Activated T-helper 17 cell treated with anti-CD3 and anti-CD28 coated beads, Interleukin-2, amount 50 U/mL, for 72 hours (primary cell): ENCODE results near the gene CRHR2. TPM values are rescaled to one million over a fixed set of nuclear protein-coding genes. Genes with fewer than 3 reads are reported as not detected.

Source experiments
- ATAC-seq: fragments of 150-1000 bp; cut with Tn5 transposase; replicated peaks from 2 replicates; pipeline ENCODE4 v1.10.0; 2021; ENCODE audit warnings: mild to moderate bottlenecking, moderate library complexity
- H3K27ac Mint-ChIP-seq: one replicate; pipeline ENCODE4 v1.8.0; 2022; ENCODE audit warnings: mixed read lengths
- H3K27me3 Mint-ChIP-seq: one replicate; pipeline ENCODE4 v1.8.0; 2022; ENCODE audit warnings: mixed read lengths
- H3K36me3 Mint-ChIP-seq: one replicate; pipeline ENCODE4 v1.8.0; 2022; ENCODE audit warnings: low read depth, mild to moderate bottlenecking, mixed read lengths
- H3K4me1 Mint-ChIP-seq: one replicate; pipeline ENCODE4 v1.8.0; 2022; ENCODE audit warnings: mixed read lengths
- H3K4me3 Mint-ChIP-seq: one replicate; pipeline ENCODE4 v1.8.0; 2022; ENCODE audit warnings: mild to moderate bottlenecking, mixed read lengths
- H3K9me3 Mint-ChIP-seq: one replicate; pipeline ENCODE4 v1.8.0; 2022; ENCODE audit warnings: mixed read lengths
- total RNA-seq, 2 donors: library from RNA; stranded (reverse); gene quantifications; one replicate each; pipeline ENCODE4 v1.2.3, GENCODE V29; 2022

The CRHR2 gene
- total RNA-seq, 2 donors from 2014 or later = not detected

DNA sequence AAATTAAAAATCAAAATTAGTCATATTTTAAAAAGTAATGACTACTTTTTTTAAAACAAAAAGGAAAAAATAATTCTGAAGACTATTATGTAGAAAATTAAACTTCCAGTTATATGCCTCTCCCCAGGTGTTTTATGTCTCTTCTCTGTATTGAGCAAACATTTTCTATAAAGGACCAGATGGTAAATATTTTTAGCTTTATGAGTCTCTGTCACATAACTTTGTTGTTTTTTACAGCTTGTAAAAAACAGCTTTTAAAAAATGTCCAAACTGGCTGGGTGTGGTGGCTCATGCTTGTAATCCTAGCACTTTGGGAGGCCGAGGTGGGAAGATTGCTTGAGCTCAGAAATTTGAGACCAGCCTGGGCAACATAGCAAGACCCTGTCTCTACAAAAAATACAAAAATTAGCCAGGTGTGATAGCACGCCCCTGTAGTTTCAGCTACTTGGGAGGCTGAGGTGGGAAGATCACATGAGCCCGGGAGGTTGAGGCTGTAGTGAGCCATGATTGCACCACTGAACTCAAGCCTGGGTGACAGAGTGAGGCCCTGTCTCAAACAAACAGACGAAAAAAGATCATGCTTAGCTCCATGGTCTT lies 64.1 kb downstream of the CRHR2 start:
- no peaks in the 10 kb centered on the region for H3K27me3 Mint-ChIP-seq
- H3K36me3 Mint-ChIP-seq = peaks cover 100% of the 10 kb centered on the region
- H3K27ac Mint-ChIP-seq = no peak overlapping the region
- H3K4me1 Mint-ChIP-seq = peaks cover 16% of the 10 kb centered on the region
- H3K4me3 Mint-ChIP-seq = no peak overlapping the region
- no peak for ATAC-seq
- no peaks in the 10 kb centered on the region for H3K9me3 Mint-ChIP-seq

DNA sequence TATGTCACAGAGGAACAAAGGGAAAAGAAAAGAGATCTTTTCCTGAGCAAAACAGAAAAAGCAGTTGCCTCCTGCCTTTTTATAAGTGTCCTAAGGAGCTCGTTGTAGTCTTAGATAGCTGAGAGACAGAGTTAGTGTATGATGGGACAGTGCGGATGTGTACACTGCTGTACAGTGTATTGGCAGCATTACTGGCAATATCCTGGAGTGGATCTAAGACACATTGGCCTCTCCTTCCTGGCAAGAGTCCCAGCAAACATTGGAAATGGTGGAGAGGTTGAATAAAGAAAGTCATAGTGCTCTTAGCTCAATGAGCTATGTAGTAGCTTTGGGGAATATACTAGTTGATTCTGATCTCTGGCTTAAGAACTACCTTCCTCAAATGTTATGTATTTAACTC lies 64.9 kb downstream of the CRHR2 start:
- H3K36me3 Mint-ChIP-seq = peaks cover 100% of the 10 kb centered on the region
- no peak overlapping the region for H3K27ac Mint-ChIP-seq
- H3K27me3 Mint-ChIP-seq = no peaks in the 10 kb centered on the region
- ATAC-seq = no peak
- no peak overlapping the region for H3K4me3 Mint-ChIP-seq
- peaks cover 24% of the 10 kb centered on the region for H3K4me1 Mint-ChIP-seq
- no peaks in the 10 kb centered on the region for H3K9me3 Mint-ChIP-seq

GRCh38 chr7:30616318-30616717 lies 65.9 kb downstream of the CRHR2 start:
- Mint-ChIP-seq H3K9me3 (no peaks in the 10 kb centered on the region), H3K27me3 (no peaks in the 10 kb centered on the region), H3K4me3 (no peak overlapping the region), H3K27ac (no peak overlapping the region), H3K36me3 (peaks cover 100% of the 10 kb centered on the region), H3K4me1 (peaks cover 28% of the 10 kb centered on the region)
- ATAC-seq = no peak

DNA sequence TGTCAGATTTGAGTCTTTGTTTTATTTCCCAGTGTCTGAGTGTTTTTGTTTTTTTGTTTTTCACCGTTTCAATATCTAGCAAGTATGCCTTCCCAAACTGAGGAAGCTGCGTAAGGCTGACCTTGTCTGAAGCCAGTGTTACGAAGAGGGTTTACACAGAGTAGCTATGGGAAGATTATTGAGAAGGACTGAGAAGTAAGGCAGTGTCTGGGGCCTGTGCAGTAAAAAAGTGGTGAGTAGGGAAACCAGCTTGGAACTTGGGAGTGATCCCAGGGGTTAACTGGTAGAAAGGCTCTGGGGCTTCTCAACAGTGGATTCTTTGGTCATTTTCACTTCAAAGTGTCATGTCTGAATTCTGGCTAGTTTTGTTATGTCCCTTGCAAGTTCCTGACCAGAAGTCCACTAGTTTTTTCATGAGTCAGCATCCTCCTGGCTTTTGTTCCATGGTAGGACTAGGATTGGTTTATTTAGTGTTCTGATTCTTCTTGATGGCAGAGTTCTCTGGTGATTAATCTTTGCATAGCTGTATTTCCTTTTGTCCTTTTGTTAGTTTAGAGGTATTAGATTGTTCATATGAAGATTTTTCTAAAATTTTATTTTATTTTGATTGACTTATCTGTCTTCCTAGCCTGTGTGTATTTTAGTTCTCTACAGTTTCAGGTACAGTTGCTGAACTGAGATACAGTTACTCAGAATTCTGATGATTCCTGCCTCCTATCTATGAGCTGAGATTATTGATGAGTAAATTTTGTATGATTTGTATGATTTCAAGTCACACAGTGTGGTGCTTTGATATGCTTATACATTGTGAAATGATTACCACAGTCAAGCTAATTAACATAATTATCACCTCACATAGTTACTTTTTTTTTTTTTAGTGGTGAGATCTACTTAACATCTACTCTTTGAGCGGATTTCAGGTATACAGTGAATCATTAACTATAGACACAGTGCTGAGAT lies 68.6 kb downstream of the CRHR2 start:
- Mint-ChIP-seq H3K36me3 (peaks cover 100% of the 10 kb centered on the region), H3K4me3 (peak overlapping the region; percentile 48), H3K4me1 (peaks cover 42% of the 10 kb centered on the region), H3K27ac (peak overlapping the region; percentile 90), H3K27me3 (no peaks in the 10 kb centered on the region), H3K9me3 (no peaks in the 10 kb centered on the region)
- peak; percentile 51 for ATAC-seq

DNA sequence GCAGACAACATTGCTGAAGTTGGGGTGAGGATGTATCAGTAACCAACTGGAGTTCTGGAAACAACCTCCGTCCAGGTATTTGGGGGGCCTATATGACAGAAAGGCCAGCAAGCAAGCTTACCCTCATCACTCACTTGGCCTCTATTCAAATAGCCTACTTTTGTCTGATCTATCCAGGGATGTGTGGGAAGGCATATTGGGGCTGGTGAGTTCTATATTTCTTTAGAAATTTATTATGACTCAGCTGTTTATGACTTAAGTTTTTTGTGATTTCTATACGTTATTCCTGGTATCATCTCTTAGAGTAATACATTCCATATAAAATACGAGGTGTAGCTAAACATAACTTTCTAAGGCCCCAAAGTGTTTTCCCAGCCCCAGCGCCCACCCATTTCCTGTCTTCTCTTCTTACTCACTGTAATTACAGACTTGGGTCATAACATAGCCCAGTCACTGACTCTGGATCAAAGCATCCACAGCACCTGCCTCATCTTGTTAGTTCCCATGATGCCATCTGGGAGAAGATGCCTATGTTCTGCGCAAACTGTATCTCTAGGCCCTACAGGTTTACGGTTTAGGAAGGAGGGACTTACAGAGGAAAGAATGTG lies 69.5 kb downstream of the CRHR2 start:
- ATAC-seq = peak; percentile 85
- peak overlapping the region; percentile 90 for H3K27ac Mint-ChIP-seq
- no peaks in the 10 kb centered on the region for H3K9me3 Mint-ChIP-seq
- H3K36me3 Mint-ChIP-seq = peaks cover 100% of the 10 kb centered on the region
- peak overlapping the region; percentile 48 for H3K4me3 Mint-ChIP-seq
- H3K27me3 Mint-ChIP-seq = no peaks in the 10 kb centered on the region
- peaks cover 42% of the 10 kb centered on the region for H3K4me1 Mint-ChIP-seq

DNA sequence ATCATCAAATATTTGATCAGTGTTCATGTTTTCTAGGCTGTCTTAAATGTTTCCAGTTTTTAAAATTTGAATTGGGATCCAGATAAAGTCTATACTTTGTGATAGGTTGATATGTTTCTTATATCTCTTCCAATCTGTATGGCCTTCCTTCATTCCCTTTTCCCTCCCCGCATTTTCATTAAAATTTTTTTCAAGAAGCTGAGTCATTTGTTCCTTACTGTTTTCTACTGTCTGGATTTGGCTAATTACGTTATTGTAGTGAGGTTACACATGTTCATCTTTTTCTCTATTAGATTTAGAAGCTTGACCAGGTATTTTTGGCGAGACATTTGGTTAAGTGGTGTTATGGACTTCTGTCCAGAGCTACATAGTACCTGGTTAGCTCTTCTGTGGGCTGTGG lies 76.4 kb downstream of the CRHR2 start:
- Mint-ChIP-seq H3K4me1 (peaks cover 19% of the 10 kb centered on the region), H3K27ac (no peak overlapping the region), H3K4me3 (no peak overlapping the region), H3K9me3 (no peaks in the 10 kb centered on the region), H3K27me3 (no peaks in the 10 kb centered on the region), H3K36me3 (peaks cover 100% of the 10 kb centered on the region)
- no peak for ATAC-seq

- Mint-ChIP-seq H3K36me3 (peaks cover 100% of the 10 kb centered on the region), H3K9me3 (no peaks in the 10 kb centered on the region), H3K27me3 (no peaks in the 10 kb centered on the region), H3K27ac (peak overlapping the region; percentile 67), H3K4me1 (peaks cover 14% of the 10 kb centered on the region), H3K4me3 (peak overlapping the region; percentile 0)
- no peak for ATAC-seq
Observed at GRCh38 chr7:30604901-30605300, 77.4 kb downstream of the CRHR2 start.

Other genes starting within 250 kb of the CRHR2 start
- 10 to 100 TPM; 11.4 to 14.5 TPM for gene NOD1, start 203.7 kb downstream of the CRHR2 start, total RNA-seq
- 10 to 100 TPM; 35.5 to 68.3 TPM for gene GGCT, start 177.6 kb downstream of the CRHR2 start, total RNA-seq
- 100 to 1,000 TPM; 152 to 222 TPM for gene GARS1, start 87.6 kb downstream of the CRHR2 start, total RNA-seq
- under 1 TPM in 1 of 2 donors, not detected in 1; 0.21 TPM for gene INMT, start 69.7 kb upstream of the CRHR2 start, total RNA-seq
- 1 to 10 TPM in 1 of 2 donors, under 1 TPM in 1; 0.74 to 1.4 TPM for gene MINDY4, start 89.0 kb upstream of the CRHR2 start, total RNA-seq
- under 1 TPM in 1 of 2 donors, not detected in 1; 0.08 TPM for gene AQP1, start 229.4 kb upstream of the CRHR2 start, total RNA-seq